DMS 273 treated with DMSO at 0.1 percent for 48 hours (cell line): ENCODE data around the gene NSUN4.
"Not testable (repeated sequence)": the region's sequence is repeated elsewhere in the genome, so short reads cannot be mapped to it uniquely, and the experiment has no call there.

Source experiments
- DNase-seq: peaks from one replicate; lab custom pipeline; 2025; lab: John Stamatoyannopoulos, UW

NSUN4 gene

GRCh38 chr1:46367701-46368100, 27.1 kb downstream of the NSUN4 start:
- DNase-seq: not testable (repeated sequence)

- no peak for DNase-seq
Observed at GRCh38 chr1:46368791-46369190, 28.2 kb downstream of the NSUN4 start.

- DNase-seq: no peak
Observed at GRCh38 chr1:46369542-46370213, 29.1 kb downstream of the NSUN4 start.

GRCh38 chr1:46370214-46370633, 29.6 kb downstream of the NSUN4 start:
- no peak for DNase-seq

GRCh38 chr1:46372431-46372830, 31.8 kb downstream of the NSUN4 start:
- DNase-seq: no peak

- DNase-seq: no peak
Observed at GRCh38 chr1:46379996-46380395, 39.4 kb downstream of the NSUN4 start.

GRCh38 chr1:46380508-46380907, 39.9 kb downstream of the NSUN4 start:
- no peak for DNase-seq

- no peak for DNase-seq
Observed at GRCh38 chr1:46393510-46393909, 52.9 kb downstream of the NSUN4 start.

GRCh38 chr1:46394108-46394871, 53.7 kb downstream of the NSUN4 start, which contains the start of gene FAAH:
TSS of gene FAAH (plus strand) at chr1:46394317. CDS start at chr1:46394349, 32 bp downstream.
- DNase-seq: no peak

- no peak for DNase-seq
Observed at GRCh38 chr1:46394872-46395465, 54.4 kb downstream of the NSUN4 start.

- DNase-seq: no peak
Observed at GRCh38 chr1:46396441-46397398, 56.1 kb downstream of the NSUN4 start.

- DNase-seq: no peak
Observed at GRCh38 chr1:46399307-46399706, 58.7 kb downstream of the NSUN4 start.

GRCh38 chr1:46400421-46400820, 59.8 kb downstream of the NSUN4 start:
- no peak for DNase-seq

GRCh38 chr1:46401154-46401913, 60.7 kb downstream of the NSUN4 start:
- DNase-seq: no peak

GRCh38 chr1:46401964-46402626, 61.5 kb downstream of the NSUN4 start:
- DNase-seq: peak; percentile 84

- no peak for DNase-seq
Observed at GRCh38 chr1:46403916-46404315, 63.3 kb downstream of the NSUN4 start.

- no peak for DNase-seq
Observed at GRCh38 chr1:46404482-46405196, 64.0 kb downstream of the NSUN4 start.

- DNase-seq: no peak
Observed at GRCh38 chr1:46405197-46405555, 64.6 kb downstream of the NSUN4 start.

- no peak for DNase-seq
Observed at GRCh38 chr1:46405724-46406123, 65.1 kb downstream of the NSUN4 start.
